Thoracic aorta (tissue), 2 donors: ENCODE data around the gene BMP15. TPM values are rescaled to one million over a fixed set of nuclear protein-coding genes. Genes with fewer than 3 reads are reported as not detected.

ENCODE experiments used
- ATAC-seq: fragments of 150-250 bp; one replicate; pipeline ENCODE4 v1.8.0; 2017; ENCODE audit warnings: low read depth; ENCODE audit not compliant: insufficient number of reproducible peaks, low FRiP score
- DNase-seq: peaks from one replicate; pipeline ENCODE4 v3.0.0-alpha.2; 2020; ENCODE audit warnings: low spot score
- H3K27ac ChIP-seq, 2 donors: fragments of 200-600 bp; sonication (generic); 1 replicate in 1 of 2; 2 replicates in 1 of 2; pipeline ENCODE4 v1.5.1; 2016; ENCODE audit warnings: mild to moderate bottlenecking in 2 of 2, moderate library complexity in 2 of 2
- H3K27me3 ChIP-seq: fragments of 200-600 bp; sonication (generic); replicated peaks from 2 replicates; pipeline ENCODE4 v1.6.0; 2016; ENCODE audit warnings: mild to moderate bottlenecking; ENCODE audit not compliant: insufficient read depth
- H3K36me3 ChIP-seq: fragments of 200-600 bp; sonication (generic); one replicate; pipeline ENCODE4 v1.5.1; 2016
- H3K4me1 ChIP-seq, 2 donors: fragments of 200-600 bp; sonication (generic); 1 replicate in 1 of 2; 2 replicates in 1 of 2; pipeline versions ENCODE4 v1.5.1 to v1.6.0; 2016; ENCODE audit warnings: low read depth in 2 of 2, mild to moderate bottlenecking in 1 of 2; ENCODE audit not compliant: control insufficient read depth in 1 of 2
- H3K4me3 ChIP-seq: fragments of 200-600 bp; sonication (generic); 2 replicates; pipeline ENCODE4 v1.5.1; 2016; ENCODE audit warnings: mild to moderate bottlenecking
- H3K9me3 ChIP-seq: fragments of 200-600 bp; sonication (generic); 2 replicates; pipeline ENCODE4 v1.5.1; 2016
- total RNA-seq, 2 donors: library from RNA; depleted of rRNA; stranded (reverse); fragments of >200 nt; gene quantifications; one replicate each; pipeline versions ENCODE4 v1.1.0 to v1.2.3, GENCODE V29; 2016
- TF ChIP-seq, protein P1 (sequence below): fragments of 200-600 bp; sonication (generic); IDR thresholded peaks from one replicate; pipeline ENCODE4 v1.5.1; 2019; ENCODE audit warnings: antibody characterized with exemption

Gene BMP15
- total RNA-seq, 2 donors from 2014 or later: not detected

DNA sequence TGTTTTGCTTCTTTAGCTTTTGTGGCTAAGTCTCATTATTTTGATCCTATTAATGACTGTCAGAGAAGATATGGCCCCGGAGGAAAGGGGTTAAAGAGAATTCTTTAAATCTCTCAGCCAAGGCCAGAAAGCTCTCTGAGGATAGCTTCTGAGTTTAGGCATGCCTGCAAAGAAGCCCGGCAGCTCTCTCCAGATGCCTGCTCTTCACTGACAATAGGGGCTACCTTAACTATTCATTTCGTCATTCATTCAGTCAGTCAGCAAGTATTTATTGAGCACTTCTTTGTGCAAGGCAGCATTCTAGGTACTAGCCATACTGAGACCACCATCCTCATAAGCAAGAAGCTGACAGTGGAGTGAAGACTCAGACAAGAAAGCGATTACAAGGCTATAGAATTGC, 34.0 kb upstream of the BMP15 start:
- DNase-seq: no peak
- Histone ChIP-seq H3K27ac (no peak overlapping the region), H3K9me3 (no peaks in the 10 kb centered on the region), H3K4me1 (no peaks in the 10 kb centered on the region), H3K36me3 (no peaks in the 10 kb centered on the region), H3K4me3 (no peak overlapping the region), H3K27me3 (no peaks in the 10 kb centered on the region)
- TF ChIP-seq, protein P1, sequence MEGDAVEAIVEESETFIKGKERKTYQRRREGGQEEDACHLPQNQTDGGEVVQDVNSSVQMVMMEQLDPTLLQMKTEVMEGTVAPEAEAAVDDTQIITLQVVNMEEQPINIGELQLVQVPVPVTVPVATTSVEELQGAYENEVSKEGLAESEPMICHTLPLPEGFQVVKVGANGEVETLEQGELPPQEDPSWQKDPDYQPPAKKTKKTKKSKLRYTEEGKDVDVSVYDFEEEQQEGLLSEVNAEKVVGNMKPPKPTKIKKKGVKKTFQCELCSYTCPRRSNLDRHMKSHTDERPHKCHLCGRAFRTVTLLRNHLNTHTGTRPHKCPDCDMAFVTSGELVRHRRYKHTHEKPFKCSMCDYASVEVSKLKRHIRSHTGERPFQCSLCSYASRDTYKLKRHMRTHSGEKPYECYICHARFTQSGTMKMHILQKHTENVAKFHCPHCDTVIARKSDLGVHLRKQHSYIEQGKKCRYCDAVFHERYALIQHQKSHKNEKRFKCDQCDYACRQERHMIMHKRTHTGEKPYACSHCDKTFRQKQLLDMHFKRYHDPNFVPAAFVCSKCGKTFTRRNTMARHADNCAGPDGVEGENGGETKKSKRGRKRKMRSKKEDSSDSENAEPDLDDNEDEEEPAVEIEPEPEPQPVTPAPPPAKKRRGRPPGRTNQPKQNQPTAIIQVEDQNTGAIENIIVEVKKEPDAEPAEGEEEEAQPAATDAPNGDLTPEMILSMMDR: no peak
- no peak for ATAC-seq

- Histone ChIP-seq H3K4me3 (no peak overlapping the region), H3K4me1 (no peaks in the 10 kb centered on the region), H3K9me3 (no peaks in the 10 kb centered on the region), H3K27me3 (no peaks in the 10 kb centered on the region), H3K36me3 (no peaks in the 10 kb centered on the region), H3K27ac (no peak overlapping the region)
- TF ChIP-seq, protein P1: no peak
- DNase-seq: no peak
- no peak for ATAC-seq
These were observed 33.2 kb upstream of the BMP15 start for GRCh38 chrX:50877310-50877709.

GRCh38 chrX:50881028-50881427, 29.5 kb upstream of the BMP15 start:
- no peaks in the 10 kb centered on the region for H3K4me1 ChIP-seq
- no peak overlapping the region for H3K27ac ChIP-seq
- H3K36me3 ChIP-seq: no peaks in the 10 kb centered on the region
- DNase-seq: no peak
- no peaks in the 10 kb centered on the region for H3K9me3 ChIP-seq
- TF ChIP-seq, protein P1: no peak
- no peak for ATAC-seq
- no peaks in the 10 kb centered on the region for H3K27me3 ChIP-seq
- H3K4me3 ChIP-seq: no peak overlapping the region

GRCh38 chrX:50888884-50889283, 21.7 kb upstream of the BMP15 start:
- no peaks in the 10 kb centered on the region for H3K27me3 ChIP-seq
- H3K36me3 ChIP-seq: no peaks in the 10 kb centered on the region
- no peak overlapping the region for H3K4me3 ChIP-seq
- H3K27ac ChIP-seq: no peak overlapping the region
- TF ChIP-seq, protein P1: no peak
- ATAC-seq: no peak
- no peak for DNase-seq
- no peaks in the 10 kb centered on the region for H3K9me3 ChIP-seq
- no peaks in the 10 kb centered on the region for H3K4me1 ChIP-seq

DNA sequence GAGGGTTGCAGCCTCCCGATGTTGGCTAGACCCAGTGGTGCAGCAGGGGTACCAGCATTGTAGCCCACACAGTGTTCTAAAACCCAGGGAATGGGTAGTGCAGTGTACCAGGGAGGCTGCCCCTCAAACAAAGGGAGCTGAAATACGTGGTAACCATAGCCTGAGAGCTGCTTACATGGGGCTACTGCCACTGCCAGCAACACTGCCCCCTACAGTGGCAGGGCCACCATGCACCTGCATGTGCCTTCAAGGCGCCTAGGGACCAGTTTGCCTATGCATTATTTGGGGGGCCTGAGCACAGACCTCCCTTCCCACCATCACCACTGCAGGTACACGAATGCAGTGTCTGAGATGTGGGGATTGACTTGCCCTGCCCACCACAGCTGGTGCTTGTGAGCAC, 21.0 kb upstream of the BMP15 start:
- DNase-seq (no peak), ATAC-seq (no peak)
- H3K4me3 ChIP-seq: no peak overlapping the region
- H3K27ac ChIP-seq: no peak overlapping the region
- TF ChIP-seq, protein P1: no peak
- no peaks in the 10 kb centered on the region for H3K36me3 ChIP-seq
- H3K27me3 ChIP-seq: no peaks in the 10 kb centered on the region
- H3K4me1 ChIP-seq: no peaks in the 10 kb centered on the region
- no peaks in the 10 kb centered on the region for H3K9me3 ChIP-seq
